A673 (cell line): ENCODE data around the gene CEP41. TPM values are rescaled to one million over a fixed set of nuclear protein-coding genes. Genes with fewer than 3 reads are reported as not detected.

Experiments used
- BruUV-seq: library from RNA; stranded (reverse); fragments of 400-500 nt; replicated peaks from 2 replicates; lab custom pipeline; 2021; lab: Mats Ljungman, UMichigan
- CTCF ChIA-PET: fragments of 300-600 bp; sonication (Branson Sonifier 250); formaldehyde crosslinking; loops from one replicate; lab custom pipeline; 2022; ENCODE audit warnings: antibody characterized with exemption; lab: Charles Lee
- POLR2A ChIA-PET: fragments of 300-600 bp; sonication (Branson Sonifier 250); formaldehyde crosslinking; loops from one replicate; lab custom pipeline; 2022; ENCODE audit warnings: antibody characterized with exemption; ENCODE audit not compliant: low non-redundant PET; lab: Charles Lee
- DNase-seq: peaks from one replicate; pipeline ENCODE4 v3.0.0-alpha.2; 2015; ENCODE audit warnings: low spot score
- H3K27ac ChIP-seq: fragments of 200-600 bp; sonication (generic); 2 replicates; pipeline ENCODE4 v1.5.1; 2016; ENCODE audit warnings: mixed run types, low read depth, mild to moderate bottlenecking, mixed read lengths, antibody characterized with exemption, low read length; ENCODE audit not compliant: poor library complexity, severe bottlenecking
- H3K27me3 ChIP-seq: fragments of 200-600 bp; sonication (generic); replicated peaks from 2 replicates; pipeline ENCODE4 v1.6.1; 2017; ENCODE audit warnings: mixed run types, low read depth, mild to moderate bottlenecking, mixed read lengths, antibody characterized with exemption, low read length; ENCODE audit not compliant: insufficient read depth, poor library complexity
- H3K36me3 ChIP-seq: fragments of 200-600 bp; sonication (generic); 2 replicates; pipeline ENCODE4 v1.6.1; 2016; ENCODE audit warnings: mixed run types, mild to moderate bottlenecking, mixed read lengths, antibody characterized with exemption, low read length; ENCODE audit not compliant: insufficient read depth, poor library complexity, severe bottlenecking
- H3K4me1 ChIP-seq: fragments of 200-600 bp; sonication (generic); 2 replicates; pipeline ENCODE4 v1.6.1; 2017; ENCODE audit warnings: mixed run types, mild to moderate bottlenecking, mixed read lengths, antibody characterized with exemption, low read length; ENCODE audit not compliant: insufficient read depth, poor library complexity, severe bottlenecking
- H3K4me3 ChIP-seq: fragments of 200-600 bp; sonication (generic); 2 replicates; pipeline ENCODE4 v1.5.1; 2016; ENCODE audit warnings: low read depth, mixed run types, mild to moderate bottlenecking, mixed read lengths, low read length; ENCODE audit not compliant: poor library complexity, severe bottlenecking
- H3K9me3 ChIP-seq: fragments of 200-600 bp; sonication (generic); 2 replicates; pipeline ENCODE4 v1.6.1; 2016; ENCODE audit warnings: mixed run types, low read depth, mild to moderate bottlenecking, mixed read lengths, antibody characterized with exemption, low read length; ENCODE audit not compliant: poor library complexity, severe bottlenecking
- EZH2 ChIP-seq: fragments of 200-600 bp; sonication (generic); IDR thresholded peaks from 2 replicates; pipeline ENCODE4 v1.6.1; 2017; ENCODE audit warnings: borderline replicate concordance, low read depth, mild to moderate bottlenecking, mixed read lengths, antibody characterized with exemption, low read length; ENCODE audit not compliant: poor library complexity, severe bottlenecking
- intact Hi-C: fragments of 100-400 bp; cut with micrococcal nuclease; formaldehyde crosslinking; loops from one replicate; pipeline ENCODE4 v1.10.0; 2022; ENCODE audit not compliant: unreplicated experiment
- total RNA-seq: library from RNA; stranded (reverse); gene quantifications from 2 replicates; pipeline ENCODE4 v1.2.3, GENCODE V29; 2021
- TF ChIP-seq, protein P1 (sequence below): fragments of 300-800, 200-600 bp; sonication (generic); conservative IDR thresholded peaks from 2 replicates; pipeline ENCODE4 v1.5.1; 2017; ENCODE audit warnings: low read depth, mild to moderate bottlenecking, antibody characterized with exemption, low read length, moderate library complexity, mixed read lengths

Gene CEP41
- total RNA-seq, 1 experiment from 2014 or later = 25.7 TPM

DNA sequence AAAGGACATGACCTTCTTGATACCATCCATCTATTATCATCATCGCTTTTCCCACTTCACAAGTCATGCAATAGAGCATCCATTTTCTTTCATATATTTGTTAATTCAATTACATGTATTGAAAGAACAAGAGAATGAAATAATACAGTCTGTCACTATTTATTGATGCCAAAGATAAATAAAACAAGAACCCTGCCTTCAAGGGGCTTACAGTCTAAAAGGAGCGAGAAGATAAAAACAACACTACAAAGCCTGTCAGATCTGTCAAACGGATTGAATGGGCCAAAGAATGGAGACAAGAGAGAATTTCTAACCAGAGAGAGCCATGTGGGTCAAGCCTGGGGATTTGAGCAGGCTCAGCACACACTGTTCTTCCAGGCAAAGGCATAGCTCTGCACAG, 80.3 kb downstream of the CEP41 start:
- CTCF ChIA-PET = no interaction called here

DNA sequence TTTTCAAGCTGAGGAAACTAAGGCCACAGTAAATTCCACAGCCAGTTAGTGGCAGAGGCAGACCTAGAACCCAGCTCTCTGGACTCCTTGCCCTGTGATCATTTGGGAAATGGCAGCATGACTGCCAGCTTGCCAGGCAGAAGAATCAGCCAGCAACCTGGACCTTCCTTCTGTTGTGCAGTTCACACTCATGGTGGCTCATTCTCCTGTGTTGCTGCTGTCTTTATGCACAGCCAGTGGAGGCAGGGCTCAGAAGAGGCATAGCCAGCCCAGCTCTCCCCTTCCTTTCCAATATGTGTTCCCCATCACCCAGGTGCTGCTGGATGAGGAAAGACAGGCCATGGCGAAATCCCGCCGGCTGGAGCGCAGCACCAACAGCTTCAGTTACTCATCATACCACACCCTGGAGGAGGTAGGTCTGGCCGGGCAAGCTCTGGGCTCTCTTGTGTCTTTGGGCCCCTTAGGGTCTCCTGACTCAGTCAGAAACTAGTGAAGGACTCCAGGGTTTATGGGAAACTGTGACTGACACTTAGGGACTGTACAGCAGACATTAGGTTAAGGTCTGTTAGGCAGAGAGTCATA, 81.4 kb downstream of the CEP41 start:
- TF ChIP-seq, protein P1, sequence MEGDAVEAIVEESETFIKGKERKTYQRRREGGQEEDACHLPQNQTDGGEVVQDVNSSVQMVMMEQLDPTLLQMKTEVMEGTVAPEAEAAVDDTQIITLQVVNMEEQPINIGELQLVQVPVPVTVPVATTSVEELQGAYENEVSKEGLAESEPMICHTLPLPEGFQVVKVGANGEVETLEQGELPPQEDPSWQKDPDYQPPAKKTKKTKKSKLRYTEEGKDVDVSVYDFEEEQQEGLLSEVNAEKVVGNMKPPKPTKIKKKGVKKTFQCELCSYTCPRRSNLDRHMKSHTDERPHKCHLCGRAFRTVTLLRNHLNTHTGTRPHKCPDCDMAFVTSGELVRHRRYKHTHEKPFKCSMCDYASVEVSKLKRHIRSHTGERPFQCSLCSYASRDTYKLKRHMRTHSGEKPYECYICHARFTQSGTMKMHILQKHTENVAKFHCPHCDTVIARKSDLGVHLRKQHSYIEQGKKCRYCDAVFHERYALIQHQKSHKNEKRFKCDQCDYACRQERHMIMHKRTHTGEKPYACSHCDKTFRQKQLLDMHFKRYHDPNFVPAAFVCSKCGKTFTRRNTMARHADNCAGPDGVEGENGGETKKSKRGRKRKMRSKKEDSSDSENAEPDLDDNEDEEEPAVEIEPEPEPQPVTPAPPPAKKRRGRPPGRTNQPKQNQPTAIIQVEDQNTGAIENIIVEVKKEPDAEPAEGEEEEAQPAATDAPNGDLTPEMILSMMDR = no peak
- TF ChIP-seq EZH2 = no peak
- peaks cover 13% of the 10 kb centered on the region for H3K4me1 ChIP-seq
- CTCF ChIA-PET = no interaction called here
- no peaks in the 10 kb centered on the region for H3K36me3 ChIP-seq
- H3K27ac ChIP-seq = no peak overlapping the region
- no peak for DNase-seq
- peaks cover 5% of the 10 kb centered on the region for H3K9me3 ChIP-seq
- POLR2A ChIA-PET = interaction anchor here (0.7 kb wide), 1 partner anchor 518 kb away, joined by 4 read pairs; no protein-coding TSS in a partner anchor
- no TSS peak for BruUV-seq
- intact Hi-C loops = no loop called here
- H3K4me3 ChIP-seq = no peak overlapping the region
- no peaks in the 10 kb centered on the region for H3K27me3 ChIP-seq

More for the DNA sequence above, 80.3 kb downstream of the CEP41 start:
- no peak for DNase-seq
- peaks cover 25% of the 10 kb centered on the region for H3K4me1 ChIP-seq
- H3K27ac ChIP-seq = no peak overlapping the region
- intact Hi-C loops = no loop called here
- TF ChIP-seq EZH2 = no peak
- TF ChIP-seq, protein P1 = no peak
- BruUV-seq = no TSS peak
- H3K9me3 ChIP-seq = peaks cover 5% of the 10 kb centered on the region
- H3K36me3 ChIP-seq = no peaks in the 10 kb centered on the region
- H3K27me3 ChIP-seq = no peaks in the 10 kb centered on the region
- H3K4me3 ChIP-seq = no peak overlapping the region
- POLR2A ChIA-PET = no interaction called here

DNA sequence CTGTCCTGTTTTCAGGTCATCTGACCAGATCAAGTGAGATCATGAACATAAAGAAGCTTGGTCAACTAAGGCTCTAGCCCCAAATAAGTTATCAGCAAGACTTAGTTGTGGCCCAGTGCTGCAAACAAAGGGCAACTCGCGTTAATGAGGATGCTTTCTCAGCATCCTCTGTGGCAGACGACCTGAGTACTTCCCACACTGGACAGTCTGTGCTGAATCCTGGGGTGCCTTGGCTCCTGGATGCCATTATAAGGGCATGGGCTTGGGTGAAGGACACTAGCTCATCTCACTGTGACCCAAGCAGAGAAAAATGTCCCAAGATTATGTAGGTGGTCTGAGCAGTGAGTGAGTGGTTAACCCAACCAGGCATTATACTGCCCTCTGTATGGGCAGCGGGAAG, 82.3 kb downstream of the CEP41 start:
- intact Hi-C loops = no loop called here
- CTCF ChIA-PET = no interaction called here
- BruUV-seq = no TSS peak

More for the DNA sequence above, 82.3 kb downstream of the CEP41 start:
- Histone ChIP-seq H3K4me1 (peaks cover 13% of the 10 kb centered on the region), H3K9me3 (peaks cover 5% of the 10 kb centered on the region), H3K36me3 (no peaks in the 10 kb centered on the region), H3K27ac (no peak overlapping the region), H3K4me3 (no peak overlapping the region), H3K27me3 (no peaks in the 10 kb centered on the region)
- POLR2A ChIA-PET = no interaction called here
- TF ChIP-seq EZH2 = no peak
- TF ChIP-seq, protein P1 = no peak
- no peak for DNase-seq
